ENCODE measurements around the gene OCRL.

The OCRL gene

GRCh38 chrX:129511689-129512088 is 28.4 kb upstream of the OCRL start:
- Histone ChIP-seq H3K9me3 (ENCODE audit: control insufficient read depth, low read length) (no peaks in the 10 kb centered on the region), H3K27ac (ENCODE audit: low read length, poor library complexity, severe bottlenecking) (no peak overlapping the region), H3K4me1 (ENCODE audit: control insufficient read depth, insufficient read depth, low read depth, low read length) (no peaks in the 10 kb centered on the region), H3K36me3 (ENCODE audit: control insufficient read depth in 1 of 2, insufficient read depth in 2 of 2, low read depth in 1 of 2, low read length in 2 of 2) (peaks cover 7 to 46% of the 10 kb centered on the region in 2 experiments), H2BK12ac (ENCODE audit: low read length in 2 of 2) (no peak overlapping the region), H3K18ac (ENCODE audit: low read depth in 1 of 2, low read length in 2 of 2) (no peak overlapping the region), H3K4me3 (ENCODE audit: insufficient read depth in 1 of 2, low read depth in 1 of 2, low read length in 2 of 2) (no peak overlapping the region), H3K79me1 (replicated peaks; ENCODE audit: low read length, poor library complexity, severe bottlenecking) (no peaks in the 10 kb centered on the region), H3K27me3 (ENCODE audit: control insufficient read depth in 1 of 2, insufficient read depth in 1 of 2, low read length in 2 of 2) (no peaks in the 10 kb centered on the region), H4K91ac (ENCODE audit: low read length) (no peak overlapping the region), H2BK5ac (ENCODE audit: low read depth, low read length, poor library complexity, severe bottlenecking) (no peak overlapping the region), H2AK5ac (ENCODE audit: low read length, severe bottlenecking) (no peak overlapping the region), H3K4me2 (ENCODE audit: low read length, poor library complexity, severe bottlenecking) (no peak overlapping the region), H4K8ac (ENCODE audit: low read length) (no peak overlapping the region), H2AFZ (ENCODE audit: low read depth, low read length) (no peak overlapping the region), H2BK120ac (ENCODE audit: low read depth, low read length) (no peak overlapping the region), H3K14ac (ENCODE audit: low read length in 2 of 2) (no peak overlapping the region), H3K9ac (ENCODE audit: low read length) (no peak overlapping the region), H3K23ac (ENCODE audit: low read length in 2 of 2) (no peak overlapping the region), H3K4ac (ENCODE audit: low read depth in 1 of 2, low read length in 2 of 2) (no peak overlapping the region), H2BK15ac (ENCODE audit: low read depth, poor library complexity, severe bottlenecking) (no peak overlapping the region)
- WGBS: 100% methylated on average over 4 of the region's 5 CpGs
- DNase-seq: no peak

- no peak overlapping the region for H2BK120ac ChIP-seq (ENCODE audit: low read depth, low read length)
- no peak for DNase-seq
- H4K91ac ChIP-seq (ENCODE audit: low read length): no peak overlapping the region
- H3K4me3 ChIP-seq (ENCODE audit: insufficient read depth in 1 of 2, low read depth in 1 of 2, low read length in 2 of 2): no peak overlapping the region
- no peak overlapping the region for H3K9ac ChIP-seq (ENCODE audit: low read length)
- no peak overlapping the region for H2AK5ac ChIP-seq (ENCODE audit: low read length, severe bottlenecking)
- no peak overlapping the region for H2BK15ac ChIP-seq (ENCODE audit: low read depth, poor library complexity, severe bottlenecking)
- H3K18ac ChIP-seq (ENCODE audit: low read depth in 1 of 2, low read length in 2 of 2): no peak overlapping the region
- no peaks in the 10 kb centered on the region for H3K79me1 ChIP-seq (replicated peaks; ENCODE audit: low read length, poor library complexity, severe bottlenecking)
- H2BK12ac ChIP-seq (ENCODE audit: low read length in 2 of 2): no peak overlapping the region
- no peak overlapping the region for H2AFZ ChIP-seq (ENCODE audit: low read depth, low read length)
- H3K27ac ChIP-seq (ENCODE audit: low read length, poor library complexity, severe bottlenecking): no peak overlapping the region
- H3K9me3 ChIP-seq (ENCODE audit: control insufficient read depth, low read length): no peaks in the 10 kb centered on the region
- no peak overlapping the region for H3K4me2 ChIP-seq (ENCODE audit: low read length, poor library complexity, severe bottlenecking)
- no peaks in the 10 kb centered on the region for H3K27me3 ChIP-seq (ENCODE audit: control insufficient read depth in 1 of 2, insufficient read depth in 1 of 2, low read length in 2 of 2)
- no peaks in the 10 kb centered on the region for H3K4me1 ChIP-seq (ENCODE audit: control insufficient read depth, insufficient read depth, low read depth, low read length)
- WGBS: no CpG with 5 or more reads among the region's 2 CpGs
- H3K36me3 ChIP-seq (ENCODE audit: control insufficient read depth in 1 of 2, insufficient read depth in 2 of 2, low read depth in 1 of 2, low read length in 2 of 2): peaks cover 7 to 41% of the 10 kb centered on the region in 2 experiments
- H3K14ac ChIP-seq (ENCODE audit: low read length in 2 of 2): no peak overlapping the region
- no peak overlapping the region for H4K8ac ChIP-seq (ENCODE audit: low read length)
- H3K4ac ChIP-seq (ENCODE audit: low read depth in 1 of 2, low read length in 2 of 2): no peak overlapping the region
- H2BK5ac ChIP-seq (ENCODE audit: low read depth, low read length, poor library complexity, severe bottlenecking): no peak overlapping the region
- H3K23ac ChIP-seq (ENCODE audit: low read length in 2 of 2): no peak overlapping the region
These were observed 27.6 kb upstream of the OCRL start for GRCh38 chrX:129512409-129512808.

- peaks cover 4 to 32% of the 10 kb centered on the region in 2 experiments for H3K36me3 ChIP-seq (ENCODE audit: control insufficient read depth in 1 of 2, insufficient read depth in 2 of 2, low read depth in 1 of 2, low read length in 2 of 2)
- H3K4me3 ChIP-seq (ENCODE audit: insufficient read depth in 1 of 2, low read depth in 1 of 2, low read length in 2 of 2): no peak overlapping the region
- H3K79me1 ChIP-seq (replicated peaks; ENCODE audit: low read length, poor library complexity, severe bottlenecking): no peaks in the 10 kb centered on the region
- no peak overlapping the region for H3K9ac ChIP-seq (ENCODE audit: low read length)
- no peak overlapping the region for H3K27ac ChIP-seq (ENCODE audit: low read length, poor library complexity, severe bottlenecking)
- no peak overlapping the region for H2AFZ ChIP-seq (ENCODE audit: low read depth, low read length)
- no peak overlapping the region for H3K4me2 ChIP-seq (ENCODE audit: low read length, poor library complexity, severe bottlenecking)
- H3K23ac ChIP-seq (ENCODE audit: low read length in 2 of 2): no peak overlapping the region
- H2BK12ac ChIP-seq (ENCODE audit: low read length in 2 of 2): no peak overlapping the region
- H3K9me3 ChIP-seq (ENCODE audit: control insufficient read depth, low read length): no peaks in the 10 kb centered on the region
- no peak overlapping the region for H3K4ac ChIP-seq (ENCODE audit: low read depth in 1 of 2, low read length in 2 of 2)
- 100% methylated on average over 2 of the region's 3 CpGs for WGBS
- no peak overlapping the region for H2BK120ac ChIP-seq (ENCODE audit: low read depth, low read length)
- no peaks in the 10 kb centered on the region for H3K27me3 ChIP-seq (ENCODE audit: control insufficient read depth in 1 of 2, insufficient read depth in 1 of 2, low read length in 2 of 2)
- H2BK15ac ChIP-seq (ENCODE audit: low read depth, poor library complexity, severe bottlenecking): no peak overlapping the region
- H3K18ac ChIP-seq (ENCODE audit: low read depth in 1 of 2, low read length in 2 of 2): no peak overlapping the region
- no peak overlapping the region for H3K14ac ChIP-seq (ENCODE audit: low read length in 2 of 2)
- DNase-seq: no peak
- H3K4me1 ChIP-seq (ENCODE audit: control insufficient read depth, insufficient read depth, low read depth, low read length): no peaks in the 10 kb centered on the region
- no peak overlapping the region for H2BK5ac ChIP-seq (ENCODE audit: low read depth, low read length, poor library complexity, severe bottlenecking)
- no peak overlapping the region for H4K91ac ChIP-seq (ENCODE audit: low read length)
- H2AK5ac ChIP-seq (ENCODE audit: low read length, severe bottlenecking): no peak overlapping the region
- no peak overlapping the region for H4K8ac ChIP-seq (ENCODE audit: low read length)
These were observed 23.7 kb upstream of the OCRL start for GRCh38 chrX:129516402-129516801.

- Histone ChIP-seq H2AK5ac (ENCODE audit: low read length, severe bottlenecking) (no peak overlapping the region), H3K9me3 (ENCODE audit: control insufficient read depth, low read length) (no peaks in the 10 kb centered on the region), H2BK120ac (ENCODE audit: low read depth, low read length) (no peak overlapping the region), H3K27me3 (ENCODE audit: control insufficient read depth in 1 of 2, insufficient read depth in 1 of 2, low read length in 2 of 2) (no peaks in the 10 kb centered on the region), H3K18ac (ENCODE audit: low read depth in 1 of 2, low read length in 2 of 2) (no peak overlapping the region), H3K4me2 (ENCODE audit: low read length, poor library complexity, severe bottlenecking) (no peak overlapping the region), H3K4ac (ENCODE audit: low read depth in 1 of 2, low read length in 2 of 2) (no peak overlapping the region), H3K14ac (ENCODE audit: low read length in 2 of 2) (no peak overlapping the region), H3K9ac (ENCODE audit: low read length) (no peak overlapping the region), H3K23ac (ENCODE audit: low read length in 2 of 2) (no peak overlapping the region), H3K36me3 (ENCODE audit: control insufficient read depth in 1 of 2, insufficient read depth in 2 of 2, low read depth in 1 of 2, low read length in 2 of 2) (peaks cover 2 to 11% of the 10 kb centered on the region in 2 experiments), H3K27ac (ENCODE audit: low read length, poor library complexity, severe bottlenecking) (no peak overlapping the region), H4K8ac (ENCODE audit: low read length) (no peak overlapping the region), H3K79me1 (replicated peaks; ENCODE audit: low read length, poor library complexity, severe bottlenecking) (no peaks in the 10 kb centered on the region), H2BK15ac (ENCODE audit: low read depth, poor library complexity, severe bottlenecking) (no peak overlapping the region), H3K4me1 (ENCODE audit: control insufficient read depth, insufficient read depth, low read depth, low read length) (no peaks in the 10 kb centered on the region), H2BK5ac (ENCODE audit: low read depth, low read length, poor library complexity, severe bottlenecking) (no peak overlapping the region), H2BK12ac (ENCODE audit: low read length in 2 of 2) (no peak overlapping the region), H2AFZ (ENCODE audit: low read depth, low read length) (no peak overlapping the region), H3K4me3 (ENCODE audit: insufficient read depth in 1 of 2, low read depth in 1 of 2, low read length in 2 of 2) (no peak overlapping the region), H4K91ac (ENCODE audit: low read length) (no peak overlapping the region)
- 76% methylated on average over 3 of the region's 3 CpGs for WGBS
- no peak for DNase-seq
These were observed 19.9 kb upstream of the OCRL start for GRCh38 chrX:129520151-129520550.

Measured in mesenchymal stem cell (in vitro differentiated cells and primary cell).